Fibroblast of mammary gland (primary cell): ENCODE measurements around the gene ANKRD50.

Experiments used
- DNase-seq: peaks from one replicate; pipeline ENCODE4 v3.0.0-alpha.2; 2010; ENCODE audit warnings: low read depth
- H3K4me3 ChIP-seq: 2 replicates; pipeline ENCODE4 v1.5.1; 2011; ENCODE audit warnings: low read depth, mild to moderate bottlenecking, low read length, moderate library complexity; ENCODE audit not compliant: control insufficient read depth
- TF ChIP-seq, protein P1 (sequence below): conservative IDR thresholded peaks from 2 replicates; pipeline ENCODE4 v1.5.1; 2011; ENCODE audit warnings: low read depth, low read length, inconsistent platforms; ENCODE audit not compliant: control insufficient read depth, insufficient read depth

The ANKRD50 gene

DNA sequence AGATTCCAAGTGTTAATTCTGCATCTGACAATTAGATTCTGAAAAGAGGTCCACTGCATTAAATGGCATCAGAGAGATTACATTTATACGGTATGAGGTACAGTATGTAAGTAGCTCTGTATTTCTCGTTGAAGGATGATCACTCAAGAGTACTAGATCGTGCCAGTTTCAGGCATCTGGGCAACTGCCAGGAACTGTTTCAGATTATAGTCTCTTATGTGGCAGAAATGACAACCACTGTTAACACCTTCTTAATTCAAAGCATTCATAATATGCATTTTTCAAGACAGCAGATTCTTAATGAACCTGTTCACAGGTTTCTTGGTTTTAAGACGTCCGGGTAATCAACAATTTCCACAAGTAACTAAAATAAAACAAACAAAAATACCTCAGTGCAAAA, 1.6 kb downstream of the ANKRD50 start:
- no peak for DNase-seq
- TF ChIP-seq, protein P1, sequence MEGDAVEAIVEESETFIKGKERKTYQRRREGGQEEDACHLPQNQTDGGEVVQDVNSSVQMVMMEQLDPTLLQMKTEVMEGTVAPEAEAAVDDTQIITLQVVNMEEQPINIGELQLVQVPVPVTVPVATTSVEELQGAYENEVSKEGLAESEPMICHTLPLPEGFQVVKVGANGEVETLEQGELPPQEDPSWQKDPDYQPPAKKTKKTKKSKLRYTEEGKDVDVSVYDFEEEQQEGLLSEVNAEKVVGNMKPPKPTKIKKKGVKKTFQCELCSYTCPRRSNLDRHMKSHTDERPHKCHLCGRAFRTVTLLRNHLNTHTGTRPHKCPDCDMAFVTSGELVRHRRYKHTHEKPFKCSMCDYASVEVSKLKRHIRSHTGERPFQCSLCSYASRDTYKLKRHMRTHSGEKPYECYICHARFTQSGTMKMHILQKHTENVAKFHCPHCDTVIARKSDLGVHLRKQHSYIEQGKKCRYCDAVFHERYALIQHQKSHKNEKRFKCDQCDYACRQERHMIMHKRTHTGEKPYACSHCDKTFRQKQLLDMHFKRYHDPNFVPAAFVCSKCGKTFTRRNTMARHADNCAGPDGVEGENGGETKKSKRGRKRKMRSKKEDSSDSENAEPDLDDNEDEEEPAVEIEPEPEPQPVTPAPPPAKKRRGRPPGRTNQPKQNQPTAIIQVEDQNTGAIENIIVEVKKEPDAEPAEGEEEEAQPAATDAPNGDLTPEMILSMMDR: no peak
- H3K4me3 ChIP-seq: peak overlapping the region; percentile 83

DNA sequence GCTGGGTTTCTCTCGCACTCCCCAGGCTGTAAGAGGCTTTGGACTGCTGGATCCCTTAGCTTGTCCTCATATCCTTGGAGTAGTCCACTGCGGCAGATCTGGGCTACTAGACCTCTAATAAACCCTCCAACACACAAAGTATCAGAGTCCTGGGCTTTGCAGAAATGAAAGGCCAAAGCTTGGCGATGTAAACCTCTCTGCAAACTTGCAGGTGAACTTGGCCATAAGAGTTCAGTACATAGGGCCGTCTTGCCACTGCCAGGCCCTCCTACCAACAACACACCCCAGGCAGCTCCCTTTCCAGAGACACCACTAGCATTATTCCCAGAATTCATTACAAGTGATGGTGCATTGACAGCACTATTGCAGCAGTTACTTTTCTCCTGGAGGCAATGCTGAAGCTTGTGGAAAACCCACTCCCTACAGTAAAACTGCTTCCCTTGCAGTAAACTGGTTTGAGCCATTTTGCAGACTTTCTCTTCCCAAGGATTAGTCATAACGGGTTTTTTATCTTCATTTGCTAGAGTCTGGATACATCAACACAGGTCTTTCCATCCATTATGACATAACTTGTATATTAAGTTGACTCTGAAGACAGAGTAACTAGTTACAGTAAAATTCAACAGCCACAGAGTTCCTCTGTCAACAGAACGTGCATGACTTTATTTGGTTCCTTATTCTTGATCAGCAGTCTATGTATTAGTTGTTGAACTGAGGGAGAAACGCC, 2.4 kb downstream of the ANKRD50 start:
- TF ChIP-seq, protein P1: no peak
- DNase-seq: no peak
- H3K4me3 ChIP-seq: peak overlapping the region; percentile 83

DNA sequence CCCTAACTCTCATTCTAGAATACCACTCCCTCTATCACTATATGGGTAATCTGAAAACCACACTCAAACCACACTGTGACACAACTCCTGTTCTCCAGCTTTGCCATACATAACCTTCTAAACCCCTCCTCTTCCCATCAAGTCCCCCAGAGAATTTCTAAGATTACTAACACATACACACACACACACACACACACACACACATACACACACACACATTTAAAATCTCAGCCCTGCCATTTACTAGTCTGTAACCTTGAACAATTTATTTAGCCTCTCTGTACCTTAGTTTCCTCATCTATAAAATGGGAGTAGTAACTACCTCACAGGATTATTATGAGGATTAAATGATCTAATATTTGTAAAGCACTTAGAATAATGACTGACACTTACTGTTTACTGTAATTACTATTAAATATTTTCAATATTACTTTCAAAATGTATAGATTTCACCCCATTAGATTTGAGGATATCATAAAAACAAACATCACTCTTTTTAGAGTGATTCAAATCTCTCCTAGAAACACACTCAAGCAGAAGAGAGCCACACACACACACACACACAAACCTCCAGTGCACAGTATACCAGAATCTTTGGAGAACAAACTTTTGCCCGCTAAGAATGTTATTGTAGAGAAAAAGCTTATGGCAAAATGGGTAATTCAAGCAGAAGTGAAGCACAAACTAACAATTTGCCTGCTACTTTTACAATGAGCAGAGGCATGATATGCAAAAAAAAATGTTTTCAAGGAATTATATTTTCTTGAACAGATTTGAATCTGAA, 3.8 kb downstream of the ANKRD50 start:
- H3K4me3 ChIP-seq: no peak overlapping the region
- peak; percentile 47 for DNase-seq
- TF ChIP-seq, protein P1: no peak

DNA sequence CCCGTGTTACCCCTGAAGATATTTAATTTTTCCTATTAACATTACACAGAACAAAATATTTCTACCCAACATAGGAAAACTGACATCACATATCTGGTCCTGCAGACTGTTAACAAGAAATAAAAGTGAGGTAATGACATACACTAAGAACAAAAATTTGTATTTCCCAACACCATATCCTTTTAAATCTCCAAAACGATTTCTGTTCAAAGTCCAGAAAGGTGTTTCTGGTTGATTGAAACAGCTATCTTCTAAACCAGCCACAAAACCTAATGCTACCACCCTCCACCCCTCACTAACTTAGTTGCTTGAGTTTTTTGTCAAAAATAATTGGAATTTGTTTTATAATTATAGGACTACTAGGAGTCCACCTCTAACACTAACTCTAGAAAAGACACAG, 7.1 kb downstream of the ANKRD50 start:
- TF ChIP-seq, protein P1: no peak
- DNase-seq: no peak
- H3K4me3 ChIP-seq: no peak overlapping the region

DNA sequence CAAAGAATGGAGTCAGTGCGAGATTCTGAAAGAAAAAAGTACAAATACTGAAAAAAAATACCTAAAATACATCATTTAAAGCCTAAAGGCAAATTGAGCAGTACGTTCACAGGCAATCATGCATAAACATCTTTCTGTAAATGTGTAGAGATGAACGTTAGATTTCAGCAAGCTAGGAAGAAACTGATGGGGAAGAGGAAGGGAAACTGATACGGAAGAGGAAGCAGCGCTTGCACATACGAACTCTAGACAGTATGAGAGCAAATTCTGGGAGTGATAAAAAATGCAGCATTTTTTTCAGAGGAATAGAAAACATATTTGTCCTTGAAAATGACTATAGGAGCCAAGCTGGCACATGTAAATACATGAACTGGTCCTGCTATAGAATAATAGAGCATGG, 9.4 kb downstream of the ANKRD50 start:
- no peak overlapping the region for H3K4me3 ChIP-seq
- TF ChIP-seq, protein P1: no peak
- DNase-seq: no peak

DNA sequence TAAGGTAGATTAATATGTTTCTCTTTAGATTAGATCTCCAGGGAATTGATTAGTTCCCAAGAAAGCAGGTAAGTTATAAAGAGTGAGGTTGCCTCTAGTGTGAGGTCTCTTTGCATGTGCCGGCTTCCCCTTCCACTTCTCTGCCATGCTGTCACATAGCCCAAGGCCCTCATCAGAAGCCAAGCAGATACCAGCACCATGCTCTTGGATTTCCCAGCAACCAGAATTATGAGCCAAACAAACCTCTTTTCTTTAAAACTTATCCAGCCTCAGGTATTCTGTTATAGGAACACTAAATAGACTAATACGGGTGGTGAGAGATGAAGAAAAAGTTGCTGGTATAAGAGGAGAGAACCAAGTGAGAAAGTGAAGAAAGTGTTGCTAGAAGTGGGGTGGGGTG, 15.1 kb downstream of the ANKRD50 start:
- H3K4me3 ChIP-seq: no peak overlapping the region
- TF ChIP-seq, protein P1: no peak
- DNase-seq: no peak

DNA sequence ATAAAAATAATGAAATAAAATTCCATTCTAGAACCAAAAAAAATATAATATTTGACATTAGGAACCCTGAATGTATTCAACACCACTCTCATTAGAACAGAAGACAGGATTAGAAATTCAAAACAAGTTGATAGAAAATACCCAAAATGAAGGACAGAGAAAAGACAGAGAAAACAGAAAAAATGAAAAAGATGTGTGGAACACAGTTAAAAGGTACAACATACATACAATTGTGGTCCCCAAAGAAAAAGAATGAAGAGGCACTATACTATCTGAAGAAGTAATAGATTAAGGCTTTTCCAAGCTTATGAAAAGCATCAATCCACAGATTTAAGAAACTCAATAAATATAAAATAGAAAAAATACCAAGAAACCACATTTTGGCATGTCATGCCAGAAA, 16.4 kb downstream of the ANKRD50 start:
- DNase-seq: no peak
- TF ChIP-seq, protein P1: no peak
- no peak overlapping the region for H3K4me3 ChIP-seq
